ENCODE data around the gene RHOBTB3. TPM values are rescaled to one million over a fixed set of nuclear protein-coding genes. Genes with fewer than 3 reads are reported as not detected.

Gene RHOBTB3
- total RNA-seq, 1 donor from 2014 or later: 79.7 TPM

- peaks cover 88% of the 10 kb centered on the region for H3K4me1 ChIP-seq
- TF ChIP-seq, protein P1, sequence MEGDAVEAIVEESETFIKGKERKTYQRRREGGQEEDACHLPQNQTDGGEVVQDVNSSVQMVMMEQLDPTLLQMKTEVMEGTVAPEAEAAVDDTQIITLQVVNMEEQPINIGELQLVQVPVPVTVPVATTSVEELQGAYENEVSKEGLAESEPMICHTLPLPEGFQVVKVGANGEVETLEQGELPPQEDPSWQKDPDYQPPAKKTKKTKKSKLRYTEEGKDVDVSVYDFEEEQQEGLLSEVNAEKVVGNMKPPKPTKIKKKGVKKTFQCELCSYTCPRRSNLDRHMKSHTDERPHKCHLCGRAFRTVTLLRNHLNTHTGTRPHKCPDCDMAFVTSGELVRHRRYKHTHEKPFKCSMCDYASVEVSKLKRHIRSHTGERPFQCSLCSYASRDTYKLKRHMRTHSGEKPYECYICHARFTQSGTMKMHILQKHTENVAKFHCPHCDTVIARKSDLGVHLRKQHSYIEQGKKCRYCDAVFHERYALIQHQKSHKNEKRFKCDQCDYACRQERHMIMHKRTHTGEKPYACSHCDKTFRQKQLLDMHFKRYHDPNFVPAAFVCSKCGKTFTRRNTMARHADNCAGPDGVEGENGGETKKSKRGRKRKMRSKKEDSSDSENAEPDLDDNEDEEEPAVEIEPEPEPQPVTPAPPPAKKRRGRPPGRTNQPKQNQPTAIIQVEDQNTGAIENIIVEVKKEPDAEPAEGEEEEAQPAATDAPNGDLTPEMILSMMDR (IDR thresholded peaks at IDR 0.05; ENCODE audit: borderline replicate concordance): no peak
- peak overlapping the region; percentile 95 for H3K27ac ChIP-seq (replicated peaks)
- H3K9me3 ChIP-seq (replicated peaks): no peaks in the 10 kb centered on the region
- H3K4me3 ChIP-seq: peak overlapping the region; percentile 89
- no peak for DNase-seq
- intact Hi-C loops (cut with micrococcal nuclease): no loop called here
- no peaks in the 10 kb centered on the region for H3K27me3 ChIP-seq (ENCODE audit: low read depth)
- peaks cover 33% of the 10 kb centered on the region for H3K36me3 ChIP-seq
Measured at GRCh38 chr5:95818181-95819147, 87.3 kb downstream of the RHOBTB3 start.

- DNase-seq: no peak
- TF ChIP-seq, protein P1 (IDR thresholded peaks at IDR 0.05; ENCODE audit: borderline replicate concordance): no peak
Measured at GRCh38 chr5:95821110-95822021, 90.2 kb downstream of the RHOBTB3 start.

DNA sequence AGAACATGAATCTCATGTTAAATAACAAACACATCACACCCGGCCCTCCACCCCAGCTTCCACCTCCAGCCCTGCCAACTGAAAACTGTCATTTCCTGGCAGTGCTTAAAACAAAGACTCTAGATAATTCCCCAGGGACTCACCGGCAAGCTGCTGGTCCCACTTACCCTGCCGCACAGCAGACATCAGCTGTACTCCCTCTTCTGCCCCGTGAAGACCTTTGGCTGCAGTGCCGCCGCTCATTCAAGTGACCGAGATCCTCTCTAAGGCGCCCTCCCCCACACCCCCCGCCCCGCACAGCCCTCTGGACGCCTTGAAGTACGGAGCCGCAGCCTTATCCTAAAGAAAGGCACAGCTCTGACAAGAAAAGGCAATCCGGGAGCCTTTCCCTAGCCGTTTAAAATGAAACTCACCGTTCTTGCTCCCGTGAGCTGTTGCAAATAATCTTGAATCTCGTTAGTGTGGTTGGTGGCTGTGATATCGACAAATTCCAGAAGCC lies 91.0 kb downstream of the RHOBTB3 start:
- Histone ChIP-seq H3K27me3 (ENCODE audit: low read depth) (no peaks in the 10 kb centered on the region), H3K4me1 (peaks cover 77% of the 10 kb centered on the region), H3K4me3 (peak overlapping the region; percentile 89), H3K27ac (replicated peaks) (peak overlapping the region; percentile 95), H3K36me3 (no peaks in the 10 kb centered on the region), H3K9me3 (replicated peaks) (no peaks in the 10 kb centered on the region)
- peak; percentile 69 for DNase-seq
- intact Hi-C loops (cut with micrococcal nuclease): no loop called here
- TF ChIP-seq, protein P1 (IDR thresholded peaks at IDR 0.05; ENCODE audit: borderline replicate concordance): no peak

More at GRCh38 chr5:95821110-95822021, 90.2 kb downstream of the RHOBTB3 start:
- H3K27me3 ChIP-seq (ENCODE audit: low read depth): no peaks in the 10 kb centered on the region
- peaks cover 85% of the 10 kb centered on the region for H3K4me1 ChIP-seq
- peak overlapping the region; percentile 89 for H3K4me3 ChIP-seq
- peaks cover 6% of the 10 kb centered on the region for H3K36me3 ChIP-seq
- H3K27ac ChIP-seq (replicated peaks): peak overlapping the region; percentile 95
- no peaks in the 10 kb centered on the region for H3K9me3 ChIP-seq (replicated peaks)
- intact Hi-C loops (cut with micrococcal nuclease): no loop called here

- DNase-seq: peak; percentile 64
- TF ChIP-seq, protein P1 (IDR thresholded peaks at IDR 0.05; ENCODE audit: borderline replicate concordance): no peak
- H3K27ac ChIP-seq (replicated peaks): peak within 1 kb of the TSS; percentile 95
- no peaks in the 10 kb centered on the region for H3K36me3 ChIP-seq
- H3K27me3 ChIP-seq (ENCODE audit: low read depth): no peaks in the 10 kb centered on the region
- peak within 1 kb of the TSS; percentile 89 for H3K4me3 ChIP-seq
- H3K9me3 ChIP-seq (replicated peaks): no peaks in the 10 kb centered on the region
- peaks cover 72% of the 10 kb centered on the region for H3K4me1 ChIP-seq
- intact Hi-C loops (cut with micrococcal nuclease): no loop called here
Measured at GRCh38 chr5:95822542-95823181, 91.5 kb downstream of the RHOBTB3 start, which contains the start of gene GLRX. Gene GLRX (minus strand): TSS chr5:95822726. CDS start chr5:95822662, 64 bp downstream.

Measured in left ventricle myocardium inferior (tissue), 1 donor.